ENCODE measurements around the gene PROK1. TPM values are rescaled to one million over a fixed set of nuclear protein-coding genes. Genes with fewer than 3 reads are reported as not detected.
A peak's percentile ranks its signal among the peaks of the same experiment; 100 is the strongest.

PROK1 gene
- polyA plus RNA-seq, 2 of the 4 experiments (the other 2 are of a cell fraction), result not detected

GRCh38 chr1:110457206-110457605, 6.3 kb downstream of the PROK1 start:
- Histone ChIP-seq H3K27ac (no peak overlapping the region), H3K4me3 (no peak overlapping the region), H3K9me3 (no peaks in the 10 kb centered on the region), H3K4me1 (no peaks in the 10 kb centered on the region), H3K4me2 (no peak overlapping the region)
- TF ChIP-seq PHF8 (IDR thresholded peaks at IDR 0.05; ENCODE audit: borderline replicate concordance, low read depth) (no peak), HOXB5 (CRISPR knock-in tag; IDR thresholded peaks at IDR 0.05) (no peak), PBX3 (IDR thresholded peaks at IDR 0.05) (no peak), HOXA7 (CRISPR knock-in tag; IDR thresholded peaks at IDR 0.05) (no peak), POLR2AphosphoS2 (conservative IDR thresholded peaks at IDR 0.05; ENCODE audit: low read length) (no peak), MAFK (IDR thresholded peaks at IDR 0.05; ENCODE audit: partially characterized antibody) (no peak), MAZ (IDR thresholded peaks at IDR 0.05; ENCODE audit: borderline replicate concordance, low read depth, low read length) (no peak), CBX2 (IDR thresholded peaks at IDR 0.05; ENCODE audit: borderline replicate concordance, low read depth) (no peak), ZSCAN20 (CRISPR knock-in tag; IDR thresholded peaks at IDR 0.05) (no peak), SREBF2 (IDR thresholded peaks at IDR 0.05) (no peak)
- ATAC-seq, result no peak
- FAIRE-seq, result no peak
- no peak for DNase-seq (ENCODE audit: low read depth in 1 of 2, low spot score in 1 of 2)
- 66% methylated on average over 5 of the region's 5 CpGs for WGBS (ENCODE audit: missing lambda C conversion rate)
- POLR2A ChIA-PET, result no interaction called here
- CTCF ChIA-PET, result interaction anchor here (2.3 to 23.9 kb wide), 3 partner anchors 39 to 251 kb away, joined by 7 to 338 read pairs (median 326); partner anchors contain the start of genes KCNC4 and LAMTOR5

- Histone ChIP-seq H3K4me1 (peaks cover 27% of the 10 kb centered on the region), H3K9me3 (no peaks in the 10 kb centered on the region), H3K27ac (no peak overlapping the region), H3K4me2 (no peak overlapping the region), H3K4me3 (no peak overlapping the region)
- TF ChIP-seq SMC3 (IDR thresholded peaks at IDR 0.05), result peak; percentile 84
- TF ChIP-seq RAD21 (conservative IDR thresholded peaks at IDR 0.05 in 1 of 2, IDR thresholded peaks at IDR 0.05 in 1 of 2), result peak; percentile 94 to 97
- peak; percentile 90 for TF ChIP-seq CTCF (IDR thresholded peaks at IDR 0.05)
- no peak for TF ChIP-seq TP53 (CRISPR knock-in tag; IDR thresholded peaks at IDR 0.05)
- ChIA-PET CTCF (interaction anchor here (0.6 to 23.9 kb wide), 65 partner anchors 8 to 431 kb away, joined by 3 to 338 read pairs (median 5); partner anchors contain the start of genes KCNC4, LAMTOR5, PROK1 and RBM15), POLR2A (interaction anchor here (0.9 to 1.1 kb wide), 2 partner anchors 50 to 122 kb away, joined by 3 to 4 read pairs; no protein-coding TSS in a partner anchor)
- no peak for FAIRE-seq
- peak; percentile 60 to 83 for ATAC-seq
- WGBS (ENCODE audit: missing lambda C conversion rate), result 23% methylated on average over 9 of the region's 11 CpGs
- peak; percentile 55 to 67 for DNase-seq (ENCODE audit: low read depth in 1 of 2, low spot score in 1 of 2)
Observed at GRCh38 chr1:110460253-110461220, 9.6 kb downstream of the PROK1 start.

- H3K4me1 ChIP-seq, result peaks cover 29% of the 10 kb centered on the region
- H3K4me3 ChIP-seq, result no peak overlapping the region
- no peak for TF ChIP-seq FOXS1 (CRISPR knock-in tag; IDR thresholded peaks at IDR 0.05)
- no peak for TF ChIP-seq PBX3 (IDR thresholded peaks at IDR 0.05)
- TF ChIP-seq HOXB13 (CRISPR knock-in tag; IDR thresholded peaks at IDR 0.05; ENCODE audit: low read depth), result no peak
- no peak for TF ChIP-seq CBX8 (IDR thresholded peaks at IDR 0.05)
- TF ChIP-seq MAFK (IDR thresholded peaks at IDR 0.05; ENCODE audit: partially characterized antibody), result no peak
- TF ChIP-seq PHF8 (IDR thresholded peaks at IDR 0.05; ENCODE audit: borderline replicate concordance, low read depth), result no peak
- TF ChIP-seq TFCP2L1 (CRISPR knock-in tag; IDR thresholded peaks at IDR 0.05), result no peak
- TF ChIP-seq ATOH8 (CRISPR knock-in tag; IDR thresholded peaks at IDR 0.05; ENCODE audit: low read depth), result no peak
- no peak for TF ChIP-seq NR3C1 (IDR thresholded peaks at IDR 0.05)
- ChIA-PET POLR2A (no interaction called here), CTCF (interaction anchor here (3.0 to 23.9 kb wide), 6 partner anchors 16 to 255 kb away, joined by 8 to 338 read pairs (median 147); partner anchors contain the start of genes KCNC4 and LAMTOR5)
- FAIRE-seq, result no peak
- H3K27ac ChIP-seq, result no peak overlapping the region
- H3K4me2 ChIP-seq, result no peak overlapping the region
- no peak for ATAC-seq
- 41% methylated on average over 2 of the region's 2 CpGs for WGBS (ENCODE audit: missing lambda C conversion rate)
- DNase-seq (ENCODE audit: low read depth in 1 of 2, low spot score in 1 of 2), result no peak
- no peaks in the 10 kb centered on the region for H3K9me3 ChIP-seq
Observed at GRCh38 chr1:110462093-110462492, 11.1 kb downstream of the PROK1 start.
